MCF 10A (cell line): ENCODE results near the gene L3MBTL2. TPM values are rescaled to one million over a fixed set of nuclear protein-coding genes. Genes with fewer than 3 reads are reported as not detected.

Experiments used
- BruUV-seq: library from RNA; stranded (reverse); fragments of 400-500 nt; replicated peaks from 2 replicates; lab custom pipeline; 2021; lab: Mats Ljungman, UMichigan
- CTCF ChIA-PET: fragments of 300-600 bp; sonication (Branson Sonifier 250); formaldehyde crosslinking; extraction: SDS; loops from one replicate; lab custom pipeline; 2021; ENCODE audit warnings: antibody characterized with exemption, inconsistent platforms; lab: Yijun Ruan, JAX
- POLR2A ChIA-PET: fragments of 300-600, 350-650 bp; sonication (Branson Sonifier 250); formaldehyde crosslinking; extraction: SDS; loops from one replicate; lab custom pipeline; 2020; ENCODE audit warnings: antibody characterized with exemption, inconsistent platforms; lab: Yijun Ruan, JAX
- DNase-seq: peaks from one replicate; pipeline ENCODE4 v3.0.0-alpha.2; 2018; ENCODE audit not compliant: unreplicated experiment
- H3K27ac Mint-ChIP-seq: one replicate; pipeline ENCODE4 v1.8.0; 2022; ENCODE audit warnings: mild to moderate bottlenecking, low read depth, mixed read lengths; ENCODE audit not compliant: unreplicated experiment
- H3K27me3 Mint-ChIP-seq: one replicate; pipeline ENCODE4 v1.8.0; 2022; ENCODE audit warnings: mixed read lengths; ENCODE audit not compliant: insufficient read depth, unreplicated experiment
- H3K36me3 Mint-ChIP-seq: one replicate; pipeline ENCODE4 v1.8.0; 2022; ENCODE audit warnings: mild to moderate bottlenecking, moderate library complexity, mixed read lengths; ENCODE audit not compliant: insufficient read depth, unreplicated experiment
- H3K4me1 Mint-ChIP-seq: one replicate; pipeline ENCODE4 v1.8.0; 2022; ENCODE audit warnings: mixed read lengths; ENCODE audit not compliant: insufficient read depth, unreplicated experiment
- H3K4me3 Mint-ChIP-seq: one replicate; pipeline ENCODE4 v1.8.0; 2022; ENCODE audit warnings: mild to moderate bottlenecking, moderate library complexity, mixed read lengths; ENCODE audit not compliant: unreplicated experiment
- H3K9me3 Mint-ChIP-seq: one replicate; pipeline ENCODE4 v1.8.0; 2022; ENCODE audit warnings: mixed read lengths; ENCODE audit not compliant: unreplicated experiment
- intact Hi-C: fragments of 100-400 bp; cut with micrococcal nuclease; formaldehyde crosslinking; loops from 2 replicates; pipeline ENCODE4 v1.14.1; 2022
- total RNA-seq: library from RNA; stranded (reverse); gene quantifications from 2 replicates; pipeline ENCODE4 v1.2.3, GENCODE V29; 2022
- TF ChIP-seq, protein P1 (sequence below): fragments of 200-600 bp; IDR thresholded peaks from one replicate; pipeline ENCODE4 v1.8.0; 2022; ENCODE audit warnings: antibody characterized with exemption, mild to moderate bottlenecking; ENCODE audit not compliant: unreplicated experiment

The L3MBTL2 gene
- total RNA-seq, 1 experiment from 2014 or later = 28.7 TPM

- POLR2A ChIA-PET = interaction anchor here (0.9 to 1.9 kb wide), 2 partner anchors 14 to 26 kb away, joined by 3 to 4 read pairs; no protein-coding TSS in a partner anchor
- CTCF ChIA-PET = no interaction called here
- H3K9me3 Mint-ChIP-seq = no peaks in the 10 kb centered on the region
These were observed 55.8 kb downstream of the L3MBTL2 start for GRCh38 chr22:41260871-41261270.

GRCh38 chr22:41261541-41262249, 56.6 kb downstream of the L3MBTL2 start:
- no peaks in the 10 kb centered on the region for H3K27me3 Mint-ChIP-seq
- POLR2A ChIA-PET = interaction anchor here (0.5 to 1.9 kb wide), 4 partner anchors 11 to 25 kb away, joined by 3 to 5 read pairs (median 4); no protein-coding TSS in a partner anchor
- no peaks in the 10 kb centered on the region for H3K9me3 Mint-ChIP-seq
- no peak overlapping the region for H3K4me3 Mint-ChIP-seq
- CTCF ChIA-PET = interaction anchor here (0.7 to 0.9 kb wide), 2 partner anchors 15 to 290 kb away, joined by 3 read pairs; no protein-coding TSS in a partner anchor
- no peak overlapping the region for H3K27ac Mint-ChIP-seq
- peaks cover 83% of the 10 kb centered on the region for H3K36me3 Mint-ChIP-seq
- BruUV-seq = no TSS peak
- peaks cover 7% of the 10 kb centered on the region for H3K4me1 Mint-ChIP-seq
- intact Hi-C loops = no loop called here
- TF ChIP-seq, protein P1, sequence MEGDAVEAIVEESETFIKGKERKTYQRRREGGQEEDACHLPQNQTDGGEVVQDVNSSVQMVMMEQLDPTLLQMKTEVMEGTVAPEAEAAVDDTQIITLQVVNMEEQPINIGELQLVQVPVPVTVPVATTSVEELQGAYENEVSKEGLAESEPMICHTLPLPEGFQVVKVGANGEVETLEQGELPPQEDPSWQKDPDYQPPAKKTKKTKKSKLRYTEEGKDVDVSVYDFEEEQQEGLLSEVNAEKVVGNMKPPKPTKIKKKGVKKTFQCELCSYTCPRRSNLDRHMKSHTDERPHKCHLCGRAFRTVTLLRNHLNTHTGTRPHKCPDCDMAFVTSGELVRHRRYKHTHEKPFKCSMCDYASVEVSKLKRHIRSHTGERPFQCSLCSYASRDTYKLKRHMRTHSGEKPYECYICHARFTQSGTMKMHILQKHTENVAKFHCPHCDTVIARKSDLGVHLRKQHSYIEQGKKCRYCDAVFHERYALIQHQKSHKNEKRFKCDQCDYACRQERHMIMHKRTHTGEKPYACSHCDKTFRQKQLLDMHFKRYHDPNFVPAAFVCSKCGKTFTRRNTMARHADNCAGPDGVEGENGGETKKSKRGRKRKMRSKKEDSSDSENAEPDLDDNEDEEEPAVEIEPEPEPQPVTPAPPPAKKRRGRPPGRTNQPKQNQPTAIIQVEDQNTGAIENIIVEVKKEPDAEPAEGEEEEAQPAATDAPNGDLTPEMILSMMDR = no peak
- DNase-seq = no peak

More at GRCh38 chr22:41260871-41261270, 55.8 kb downstream of the L3MBTL2 start:
- no peak for DNase-seq
- TF ChIP-seq, protein P1 = no peak
- H3K36me3 Mint-ChIP-seq = peaks cover 85% of the 10 kb centered on the region
- no TSS peak for BruUV-seq
- H3K4me1 Mint-ChIP-seq = peaks cover 9% of the 10 kb centered on the region
- no peak overlapping the region for H3K27ac Mint-ChIP-seq
- intact Hi-C loops = no loop called here
- H3K27me3 Mint-ChIP-seq = no peaks in the 10 kb centered on the region
- H3K4me3 Mint-ChIP-seq = no peak overlapping the region

GRCh38 chr22:41262250-41262765, 57.2 kb downstream of the L3MBTL2 start:
- no peak for DNase-seq
- TF ChIP-seq, protein P1 = no peak
- Mint-ChIP-seq H3K9me3 (no peaks in the 10 kb centered on the region), H3K27me3 (no peaks in the 10 kb centered on the region), H3K4me3 (no peak overlapping the region), H3K36me3 (peaks cover 83% of the 10 kb centered on the region), H3K4me1 (peaks cover under 1% of the 10 kb centered on the region), H3K27ac (no peak overlapping the region)
- intact Hi-C loops = no loop called here
- POLR2A ChIA-PET = interaction anchor here (1.2 to 1.9 kb wide), 2 partner anchors 12 to 18 kb away, joined by 4 to 5 read pairs; no protein-coding TSS in a partner anchor
- CTCF ChIA-PET = interaction anchor here (0.7 to 0.9 kb wide), 2 partner anchors 14 to 291 kb away, joined by 3 read pairs; no protein-coding TSS in a partner anchor
- BruUV-seq = no TSS peak

- intact Hi-C loops = no loop called here
- Mint-ChIP-seq H3K27me3 (no peaks in the 10 kb centered on the region), H3K36me3 (peaks cover 79% of the 10 kb centered on the region), H3K4me1 (no peaks in the 10 kb centered on the region), H3K9me3 (no peaks in the 10 kb centered on the region), H3K4me3 (no peak overlapping the region), H3K27ac (no peak overlapping the region)
- TF ChIP-seq, protein P1 = no peak
- BruUV-seq = no TSS peak
- ChIA-PET CTCF (interaction anchor here (0.7 kb wide), 1 partner anchor 34 kb away, joined by 4 read pairs; no protein-coding TSS in a partner anchor), POLR2A (no interaction called here)
- DNase-seq = no peak
These were observed 58.6 kb downstream of the L3MBTL2 start for GRCh38 chr22:41263704-41264103.
